GM18867 (cell line): Measurements from ENCODE around the gene BICC1.

Experiments used
- ATAC-seq: cut with Tn5 transposase; IDR thresholded peaks from one replicate; pipeline ENCODE4 v1.9.1; 2021; ENCODE audit warnings: mild to moderate bottlenecking, moderate library complexity; ENCODE audit not compliant: unreplicated experiment

The BICC1 gene

DNA sequence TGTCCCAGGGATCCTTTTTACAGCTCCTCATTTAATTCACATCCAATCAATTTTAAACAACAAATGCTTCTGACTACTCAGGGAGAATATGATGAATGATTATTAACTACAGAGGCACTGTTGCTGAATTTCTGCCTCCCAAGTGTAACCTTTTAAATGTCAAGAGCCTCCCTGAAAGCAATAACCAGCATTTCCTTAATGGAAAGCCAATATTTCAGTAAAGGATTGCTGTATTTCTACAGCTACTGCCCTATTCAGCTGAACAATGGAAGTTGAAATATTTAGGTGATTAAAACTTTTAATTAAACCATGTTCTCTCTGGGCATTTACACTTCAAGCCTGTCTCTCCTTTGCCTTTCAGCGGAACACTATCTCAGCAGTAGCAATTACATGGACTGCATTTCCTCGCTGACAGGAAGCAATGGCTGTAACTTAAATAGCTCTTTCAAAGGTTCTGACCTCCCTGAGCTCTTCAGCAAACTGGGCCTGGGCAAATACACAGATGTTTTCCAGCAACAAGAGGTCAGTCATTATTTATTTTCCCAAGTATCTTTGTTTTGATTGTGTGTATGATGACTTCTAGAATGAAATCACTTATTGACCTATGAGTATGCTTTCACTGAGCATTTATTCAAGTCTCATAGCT, 304.7 kb downstream of the BICC1 start:
- no peak for ATAC-seq

GRCh38 chr10:58818900-58819299, 306.2 kb downstream of the BICC1 start:
- no peak for ATAC-seq

GRCh38 chr10:58820386-58820785, 307.7 kb downstream of the BICC1 start:
- peak; percentile 80 for ATAC-seq

DNA sequence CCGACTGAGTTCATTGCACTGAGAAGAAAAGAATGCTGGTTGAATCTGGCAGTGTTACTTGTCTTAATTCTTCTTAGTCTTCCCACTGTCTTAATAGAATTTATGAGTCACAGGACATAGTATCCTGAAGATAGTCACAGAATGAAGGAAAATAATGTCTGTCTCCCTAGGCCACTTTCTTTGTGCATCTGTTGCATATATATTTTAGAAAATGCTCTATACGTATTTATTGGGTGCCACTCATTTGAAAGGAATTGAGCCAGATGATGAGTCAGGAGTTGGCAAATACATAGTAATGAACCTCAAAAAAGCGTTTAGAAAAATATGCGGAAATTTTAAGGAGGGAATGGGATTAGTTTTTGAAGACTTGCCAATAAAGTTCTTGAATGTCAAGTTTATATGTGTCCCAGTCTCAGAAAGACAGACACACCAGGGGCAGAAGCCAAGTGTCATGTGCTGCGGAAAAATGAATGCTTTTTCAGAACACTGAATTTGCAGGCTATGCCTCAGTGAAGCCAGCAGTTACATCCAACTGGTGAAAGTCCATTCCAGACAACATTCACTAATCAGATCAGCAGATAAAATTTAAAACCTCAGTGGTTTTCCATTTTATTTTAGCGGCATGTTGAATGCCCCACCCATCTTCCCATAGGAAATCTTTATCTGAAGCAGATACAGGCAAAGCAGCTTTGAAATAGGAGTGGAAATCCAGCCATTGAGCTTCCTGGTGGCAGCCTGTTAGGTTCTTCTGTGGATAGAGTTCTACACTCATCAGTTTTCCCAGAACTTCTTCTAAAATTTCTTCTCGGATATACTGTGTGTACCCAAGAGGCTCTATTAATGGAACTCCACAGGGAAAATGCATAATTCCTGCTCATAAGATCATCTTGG, 308.4 kb downstream of the BICC1 start:
- ATAC-seq: no peak

DNA sequence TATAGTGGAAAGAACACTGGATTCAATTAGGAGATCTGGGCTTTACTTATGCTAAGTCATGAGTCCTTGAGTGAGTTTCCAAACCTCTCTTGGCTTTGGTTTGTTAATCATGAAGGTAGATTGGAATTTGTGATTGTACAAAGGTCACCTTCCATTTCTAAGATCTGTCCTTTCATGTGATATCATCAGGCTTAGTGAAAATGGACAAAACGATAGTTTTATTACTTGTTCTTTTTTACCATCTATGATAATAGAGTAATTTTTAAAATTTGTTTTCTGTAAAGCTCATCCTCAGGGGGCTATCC, 309.0 kb downstream of the BICC1 start:
- ATAC-seq: no peak

GRCh38 chr10:58823983-58824382, 311.3 kb downstream of the BICC1 start:
- ATAC-seq: no peak

DNA sequence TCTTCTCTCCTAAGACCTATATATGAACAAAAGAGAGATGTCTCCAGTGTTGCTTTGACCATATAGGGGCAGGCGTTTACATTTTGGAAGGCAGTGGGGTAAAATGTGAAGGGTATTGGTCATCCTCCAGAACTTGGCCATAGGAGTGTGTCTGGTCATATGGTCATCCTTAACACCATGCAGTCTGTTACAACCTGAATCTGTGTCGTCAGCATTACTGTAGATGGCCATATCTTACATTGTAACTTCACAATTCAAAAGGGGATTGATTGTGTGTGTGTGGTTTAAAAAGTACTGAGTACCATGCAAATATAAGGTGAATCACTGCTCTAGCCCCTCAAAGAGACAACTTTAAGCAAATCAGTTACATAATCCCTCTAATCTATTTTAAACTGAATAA, 311.7 kb downstream of the BICC1 start:
- ATAC-seq: no peak

GRCh38 chr10:58826694-58827093, 314.0 kb downstream of the BICC1 start:
- no peak for ATAC-seq

DNA sequence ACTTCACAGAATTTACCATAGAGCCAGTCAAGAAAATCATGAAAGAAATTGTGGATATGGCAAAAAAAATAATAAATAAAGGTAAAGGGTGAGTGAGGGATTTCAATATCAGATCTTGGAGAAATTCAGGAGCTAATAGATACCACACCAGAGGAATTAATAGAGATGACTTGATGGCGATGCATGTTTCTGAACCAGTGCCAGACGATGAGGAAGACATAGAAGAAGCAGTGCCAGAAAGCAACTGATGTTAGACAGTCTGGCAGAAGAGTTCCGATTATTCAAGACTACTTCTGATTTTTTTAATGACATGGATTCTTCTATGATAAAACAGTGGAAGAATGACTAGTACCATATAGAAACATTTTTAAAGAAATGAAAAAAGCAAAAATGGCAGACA, 314.7 kb downstream of the BICC1 start:
- ATAC-seq: no peak

DNA sequence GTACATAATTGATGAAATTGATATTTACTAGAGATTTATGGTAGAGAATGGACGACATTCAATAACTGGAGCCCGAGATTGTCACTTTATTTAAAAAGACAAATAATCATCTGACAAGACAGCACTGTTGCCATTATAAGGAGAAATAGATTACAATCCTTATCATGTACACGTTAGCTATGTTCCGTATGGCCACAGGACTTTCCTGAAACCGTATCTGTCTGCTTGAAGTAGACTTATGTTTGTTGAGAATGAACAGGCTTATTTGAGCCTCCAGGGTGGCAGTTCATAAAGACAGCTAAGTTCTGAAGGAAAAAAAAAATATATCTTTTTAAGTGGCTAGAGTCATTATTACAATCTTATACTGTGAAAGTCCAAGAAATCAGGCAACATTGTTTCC, 317.2 kb downstream of the BICC1 start:
- no peak for ATAC-seq

- ATAC-seq: no peak
These were observed 318.0 kb downstream of the BICC1 start for GRCh38 chr10:58830697-58831096.

DNA sequence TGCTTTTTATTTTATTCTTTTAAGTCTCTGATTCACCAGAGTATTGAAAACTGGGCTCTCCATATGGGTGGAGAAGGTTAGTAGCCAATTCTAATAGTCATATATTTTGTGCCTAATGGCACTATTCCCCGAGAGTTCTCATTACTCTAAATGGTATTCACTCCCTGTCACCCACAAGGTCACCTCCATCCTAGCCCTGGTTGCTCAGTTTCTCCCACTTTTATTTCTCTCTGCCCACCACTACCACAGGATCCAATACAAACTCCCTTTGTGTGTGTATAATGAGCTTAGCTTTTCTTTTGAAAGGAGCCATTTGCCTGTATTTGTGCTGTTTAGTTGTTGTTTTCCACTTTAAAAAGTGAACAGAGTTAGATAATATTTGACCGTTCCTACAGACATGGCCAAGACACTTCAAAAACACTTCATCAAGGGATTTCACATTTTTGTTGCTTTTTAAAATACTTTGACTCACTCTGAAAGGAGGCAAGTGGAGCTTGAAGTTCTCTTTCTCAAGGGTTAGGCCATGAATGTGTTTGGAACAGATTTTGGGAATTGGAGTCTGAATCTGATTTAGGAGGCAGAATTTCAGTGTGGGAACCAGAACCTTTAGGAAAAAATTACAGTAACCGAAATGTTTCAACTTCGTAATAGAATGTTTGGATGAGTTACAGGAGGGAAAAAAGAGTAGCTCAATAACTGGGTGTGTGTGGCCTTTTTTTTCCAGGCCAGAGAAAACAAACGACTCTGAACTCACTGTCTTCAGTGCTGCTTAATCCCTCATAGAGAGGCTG, 321.3 kb downstream of the BICC1 start:
- ATAC-seq: no peak

DNA sequence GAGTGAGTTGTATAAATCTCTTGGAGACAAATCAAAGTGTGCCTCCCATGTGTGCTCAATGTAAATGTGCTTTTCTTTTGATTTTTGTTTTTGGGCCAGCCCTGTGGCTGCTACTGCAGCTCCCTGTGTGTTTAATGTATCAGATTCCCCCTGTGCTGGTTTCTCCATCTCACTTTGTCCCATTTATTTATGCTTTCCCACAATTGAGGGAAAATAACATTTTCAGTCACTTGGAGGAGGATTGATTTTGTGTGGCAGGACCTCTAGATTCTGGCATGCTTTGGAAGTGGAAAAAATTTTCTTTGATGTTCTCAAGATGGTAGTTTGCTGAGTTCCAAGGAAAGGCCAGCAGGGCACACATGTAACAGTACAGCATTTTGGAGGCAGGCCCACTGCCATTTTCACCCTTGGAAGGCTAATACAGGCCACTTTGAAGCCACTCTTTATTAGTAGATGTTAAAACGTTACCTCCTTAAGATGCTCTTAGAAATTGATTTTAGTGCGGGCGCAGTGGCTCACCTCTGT, 323.6 kb downstream of the BICC1 start:
- ATAC-seq: no peak

DNA sequence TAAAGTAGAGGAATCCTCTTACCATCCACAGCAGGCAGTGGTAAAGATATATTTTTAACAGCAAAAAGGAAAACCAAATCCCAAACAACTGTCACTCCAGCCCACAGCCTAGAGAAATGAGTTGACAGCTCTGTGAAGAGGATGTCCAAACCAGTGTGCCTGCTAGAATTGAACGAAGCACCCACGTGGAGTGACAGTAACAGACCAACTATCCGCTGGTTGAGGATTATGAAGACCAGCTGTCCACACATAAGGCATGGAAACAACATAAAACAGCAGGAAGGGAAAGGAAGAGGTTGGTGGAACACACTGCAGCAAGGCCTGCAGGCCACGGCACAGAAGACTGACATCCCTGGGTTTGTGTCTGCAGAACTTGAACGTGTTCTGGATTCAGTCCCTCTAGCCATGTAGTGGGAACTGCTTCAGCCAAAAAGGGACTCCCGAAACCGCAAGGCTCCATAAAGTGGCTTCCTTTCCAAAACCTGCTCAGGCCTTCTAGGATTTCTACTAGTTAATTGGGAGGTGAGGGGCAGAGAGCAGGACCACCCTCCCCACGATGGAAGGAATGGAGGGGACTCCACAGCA, 324.4 kb downstream of the BICC1 start:
- ATAC-seq: no peak

DNA sequence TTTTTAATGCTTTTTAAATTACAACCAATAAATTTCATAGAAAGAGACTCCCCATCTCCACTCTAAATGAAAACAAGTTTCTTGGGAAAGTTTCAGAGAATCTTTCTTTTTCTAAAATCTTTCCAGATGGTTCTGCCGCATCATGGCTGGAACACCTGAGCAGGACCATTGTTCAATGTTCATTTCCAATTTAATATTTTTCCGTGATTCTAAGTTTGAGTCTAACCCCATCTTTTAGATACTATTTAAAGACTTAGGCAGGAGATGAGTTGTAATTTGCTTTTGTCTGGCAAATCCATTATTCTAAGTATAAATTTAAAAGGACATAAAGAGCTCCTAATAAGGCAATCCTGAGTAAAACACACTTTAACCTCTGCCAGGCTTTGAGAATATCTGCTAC, 325.2 kb downstream of the BICC1 start:
- no peak for ATAC-seq

DNA sequence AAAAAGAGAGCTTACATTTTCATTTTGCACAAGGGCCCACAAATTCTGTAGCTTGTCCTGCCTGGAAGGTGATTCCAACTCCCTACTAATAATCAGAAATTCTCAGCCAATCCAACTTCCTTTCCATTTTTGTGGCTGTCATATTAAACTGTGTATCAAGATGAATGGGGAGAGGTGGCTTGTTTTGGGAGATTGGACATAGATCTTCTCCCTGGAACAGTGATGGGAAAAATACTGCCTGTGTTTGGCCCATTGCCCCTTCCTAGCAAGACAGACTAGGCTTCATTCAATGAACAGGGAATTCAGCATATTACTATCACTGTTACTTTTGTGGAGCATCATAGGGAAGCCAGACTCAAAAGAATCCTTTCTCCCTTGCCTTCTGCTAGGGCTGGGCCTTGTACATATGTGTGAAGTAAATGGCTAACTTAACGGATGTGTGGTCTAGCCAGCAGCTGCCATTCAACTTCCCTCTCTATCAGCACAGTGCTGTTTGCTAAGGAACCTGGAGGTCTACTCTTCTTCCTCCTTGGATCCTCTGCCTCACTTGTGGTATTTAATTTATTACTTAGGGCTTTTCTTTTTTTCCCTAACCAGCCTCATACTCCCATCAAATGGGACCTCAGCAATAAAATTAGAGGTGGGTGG, 326.0 kb downstream of the BICC1 start:
- ATAC-seq: no peak

DNA sequence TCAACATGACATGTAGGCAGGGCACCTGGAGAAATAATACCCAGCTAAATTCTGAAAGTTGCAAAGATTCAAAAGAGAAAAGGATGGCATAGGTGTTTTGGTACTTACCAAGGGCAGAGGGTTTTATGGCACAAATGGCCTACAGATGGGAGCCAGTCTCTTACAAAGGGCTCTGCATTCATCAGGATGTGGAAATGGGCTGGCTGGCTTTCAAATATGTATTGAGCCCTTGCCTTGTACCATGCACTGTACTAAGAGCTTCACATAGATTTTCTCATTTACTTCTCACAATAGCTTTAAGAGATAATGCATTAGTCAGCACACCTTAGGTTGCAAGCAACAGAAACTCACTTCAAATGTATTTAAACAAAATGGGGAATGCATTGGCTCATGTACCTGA, 327.1 kb downstream of the BICC1 start:
- no peak for ATAC-seq

DNA sequence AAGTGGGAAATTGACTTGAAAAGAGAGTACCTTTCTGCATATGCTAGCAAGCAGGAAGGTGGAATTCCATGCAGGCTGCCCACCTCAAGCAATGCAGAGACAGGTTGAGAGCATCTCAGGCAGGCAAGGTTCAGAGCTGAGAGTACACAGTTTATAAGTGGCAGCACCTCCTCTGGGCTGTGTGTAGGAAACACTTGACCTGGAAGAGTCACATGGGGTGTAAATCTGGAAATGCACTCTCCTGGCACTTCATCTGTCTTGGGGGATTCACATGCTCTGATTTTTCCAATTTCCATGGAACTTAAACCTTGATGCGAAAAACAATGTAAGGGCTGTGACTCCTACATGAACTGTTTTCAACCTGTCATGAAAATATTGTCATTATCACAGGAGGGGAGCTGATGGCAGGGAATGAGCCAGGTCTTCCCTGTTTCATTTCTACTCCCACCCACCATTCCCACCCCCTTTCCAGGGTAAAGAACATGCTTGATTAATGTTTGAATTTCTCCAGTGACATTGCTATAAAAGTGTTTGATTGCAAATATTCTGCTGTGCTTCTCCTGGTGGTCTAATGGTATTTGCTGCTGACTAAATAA, 328.3 kb downstream of the BICC1 start:
- ATAC-seq: no peak

GRCh38 chr10:58842860-58843376, 330.2 kb downstream of the BICC1 start:
- ATAC-seq: no peak

DNA sequence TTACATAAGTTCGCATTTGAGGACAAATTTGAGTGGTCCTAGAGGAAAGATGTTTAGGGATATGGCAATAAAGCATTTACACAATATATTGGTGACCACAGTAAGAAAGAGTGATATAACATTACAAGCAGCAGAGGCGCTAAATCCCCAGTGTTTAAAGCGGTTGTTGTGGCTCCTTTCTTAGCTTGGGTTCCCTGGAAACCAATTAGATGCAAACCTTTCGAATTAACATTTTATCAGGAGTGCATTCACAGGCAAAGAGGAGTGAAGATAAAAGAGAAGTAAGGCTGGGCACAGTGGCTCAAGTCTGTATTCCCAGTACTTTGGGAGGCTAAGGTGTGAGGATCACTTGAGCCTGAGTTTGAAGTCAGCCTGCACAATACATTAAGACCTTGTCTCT, 331.1 kb downstream of the BICC1 start:
- ATAC-seq: no peak
